ENCODE results near the gene EML6. TPM values are rescaled to one million over a fixed set of nuclear protein-coding genes. Genes with fewer than 3 reads are reported as not detected.

Gene EML6
- total RNA-seq, 1 donor from 2014 or later, result 0.90 TPM

DNA sequence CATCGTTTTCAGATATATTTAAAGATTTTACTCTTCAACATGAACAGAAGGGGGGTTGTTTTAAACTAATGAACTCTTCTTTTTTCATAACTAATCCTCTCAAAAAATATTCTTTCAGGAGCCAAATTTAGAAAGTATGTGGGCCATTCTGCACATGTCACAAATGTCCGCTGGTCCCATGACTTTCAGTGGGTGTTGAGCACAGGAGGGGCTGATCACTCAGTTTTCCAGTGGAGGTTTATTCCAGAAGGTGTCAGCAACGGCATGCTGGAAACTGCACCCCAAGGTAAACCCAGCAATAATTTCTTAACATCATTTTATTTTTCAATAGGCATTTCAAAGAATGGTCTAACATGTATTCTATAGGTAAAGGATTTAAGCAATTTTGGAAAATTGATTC, 136.0 kb downstream of the EML6 start:
- Mint-ChIP-seq H3K9me3 (ENCODE audit: unreplicated experiment) (no peaks in the 10 kb centered on the region), H3K27me3 (ENCODE audit: unreplicated experiment) (peaks cover 7% of the 10 kb centered on the region), H3K4me1 (ENCODE audit: unreplicated experiment) (no peaks in the 10 kb centered on the region), H3K4me3 (ENCODE audit: unreplicated experiment) (no peak overlapping the region), H3K36me3 (ENCODE audit: low read depth, unreplicated experiment) (no peaks in the 10 kb centered on the region), H3K27ac (ENCODE audit: unreplicated experiment) (no peak overlapping the region)
- TF ChIP-seq CTCF (IDR thresholded peaks at IDR 0.05; ENCODE audit: unreplicated experiment), result no peak
- no peak for DNase-seq (ENCODE audit: low spot score)

DNA sequence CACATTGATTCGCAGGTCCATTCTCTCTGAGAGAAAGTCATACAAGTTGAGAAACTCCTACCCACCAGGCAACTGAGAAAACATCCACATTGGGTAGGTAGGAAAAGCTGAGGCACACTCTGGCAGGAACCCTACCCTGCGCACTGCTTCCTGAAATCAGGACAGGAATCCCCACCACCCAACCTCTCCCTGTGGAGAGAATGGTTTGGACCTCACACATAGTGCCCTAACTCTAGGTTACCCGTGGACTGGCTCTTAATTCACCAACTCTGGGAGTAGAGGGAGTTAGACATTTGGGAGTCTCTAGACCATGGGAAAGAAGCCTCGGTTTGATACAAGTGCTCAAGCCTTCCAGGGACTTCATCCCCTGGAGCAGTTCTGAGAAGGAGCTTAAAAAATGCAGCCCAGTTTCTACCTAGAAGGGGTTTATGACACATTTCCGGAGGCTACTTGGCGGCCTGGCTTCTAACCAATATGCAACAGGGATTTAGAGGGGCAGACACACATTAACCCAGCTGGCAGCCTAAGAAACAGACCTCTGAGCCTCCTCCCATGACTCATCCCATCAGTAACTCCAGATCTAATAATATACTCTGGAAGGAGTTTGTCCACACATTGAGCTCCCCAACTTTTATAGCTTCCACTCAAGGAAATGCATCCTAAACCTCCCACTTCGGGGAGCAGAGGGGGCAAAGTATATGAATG, 136.7 kb downstream of the EML6 start:
- H3K27ac Mint-ChIP-seq (ENCODE audit: unreplicated experiment), result no peak overlapping the region
- no peaks in the 10 kb centered on the region for H3K36me3 Mint-ChIP-seq (ENCODE audit: low read depth, unreplicated experiment)
- no peaks in the 10 kb centered on the region for H3K4me1 Mint-ChIP-seq (ENCODE audit: unreplicated experiment)
- H3K9me3 Mint-ChIP-seq (ENCODE audit: unreplicated experiment), result no peaks in the 10 kb centered on the region
- peaks cover 7% of the 10 kb centered on the region for H3K27me3 Mint-ChIP-seq (ENCODE audit: unreplicated experiment)
- H3K4me3 Mint-ChIP-seq (ENCODE audit: unreplicated experiment), result no peak overlapping the region
- TF ChIP-seq CTCF (IDR thresholded peaks at IDR 0.05; ENCODE audit: unreplicated experiment), result no peak
- DNase-seq (ENCODE audit: low spot score), result no peak

DNA sequence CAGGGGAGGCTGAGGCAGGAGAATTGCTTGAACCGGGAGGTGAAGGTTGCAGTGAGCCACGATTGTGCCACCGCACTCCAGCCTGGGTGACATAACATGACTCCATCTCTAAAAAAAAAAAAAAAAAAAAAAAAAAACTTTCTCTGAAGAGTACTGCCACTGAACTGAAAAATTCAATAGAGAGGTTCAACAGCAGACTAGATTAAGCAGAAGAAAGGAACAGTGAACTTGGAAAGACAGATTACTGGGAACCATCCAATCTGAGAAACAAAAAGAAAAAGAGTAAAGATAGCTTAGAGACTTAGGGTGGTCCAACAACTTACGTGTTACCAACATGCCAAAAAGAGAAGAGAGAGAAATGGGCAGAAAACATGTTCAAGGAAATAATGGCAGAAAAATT, 138.8 kb downstream of the EML6 start:
- Mint-ChIP-seq H3K27me3 (ENCODE audit: unreplicated experiment) (peaks cover 2% of the 10 kb centered on the region), H3K4me3 (ENCODE audit: unreplicated experiment) (no peak overlapping the region), H3K4me1 (ENCODE audit: unreplicated experiment) (no peaks in the 10 kb centered on the region), H3K9me3 (ENCODE audit: unreplicated experiment) (no peaks in the 10 kb centered on the region), H3K27ac (ENCODE audit: unreplicated experiment) (no peak overlapping the region), H3K36me3 (ENCODE audit: low read depth, unreplicated experiment) (no peaks in the 10 kb centered on the region)
- no peak for TF ChIP-seq CTCF (IDR thresholded peaks at IDR 0.05; ENCODE audit: unreplicated experiment)
- DNase-seq (ENCODE audit: low spot score), result no peak

DNA sequence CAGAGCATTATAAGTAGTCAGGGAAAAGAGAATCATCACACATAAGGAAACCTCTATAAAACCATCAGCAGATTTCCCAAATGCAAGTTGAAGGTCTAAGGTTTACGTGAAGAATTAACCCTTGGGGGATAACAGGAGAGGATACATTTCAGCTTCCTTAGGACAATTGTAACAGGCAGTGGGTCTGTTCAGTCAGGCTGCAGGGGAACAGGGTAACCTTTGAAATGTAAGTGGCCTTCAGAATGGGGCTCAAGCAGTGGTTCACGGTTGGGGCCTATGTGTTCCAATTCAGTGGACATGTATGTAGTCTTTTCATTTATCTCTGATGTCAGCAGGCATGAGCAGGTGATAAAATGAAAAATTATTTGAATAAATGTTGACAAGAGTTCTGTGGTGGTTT, 139.3 kb downstream of the EML6 start:
- Mint-ChIP-seq H3K27ac (ENCODE audit: unreplicated experiment) (no peak overlapping the region), H3K36me3 (ENCODE audit: low read depth, unreplicated experiment) (no peaks in the 10 kb centered on the region), H3K9me3 (ENCODE audit: unreplicated experiment) (no peaks in the 10 kb centered on the region), H3K4me1 (ENCODE audit: unreplicated experiment) (no peaks in the 10 kb centered on the region), H3K4me3 (ENCODE audit: unreplicated experiment) (no peak overlapping the region), H3K27me3 (ENCODE audit: unreplicated experiment) (peaks cover 2% of the 10 kb centered on the region)
- DNase-seq (ENCODE audit: low spot score), result no peak
- TF ChIP-seq CTCF (IDR thresholded peaks at IDR 0.05; ENCODE audit: unreplicated experiment), result no peak

GRCh38 chr2:54863660-54864059, 140.2 kb downstream of the EML6 start:
- Mint-ChIP-seq H3K27ac (ENCODE audit: unreplicated experiment) (no peak overlapping the region), H3K4me3 (ENCODE audit: unreplicated experiment) (no peak overlapping the region), H3K27me3 (ENCODE audit: unreplicated experiment) (peaks cover 2% of the 10 kb centered on the region), H3K4me1 (ENCODE audit: unreplicated experiment) (no peaks in the 10 kb centered on the region), H3K9me3 (ENCODE audit: unreplicated experiment) (no peaks in the 10 kb centered on the region), H3K36me3 (ENCODE audit: low read depth, unreplicated experiment) (no peaks in the 10 kb centered on the region)
- DNase-seq (ENCODE audit: low spot score), result no peak
- TF ChIP-seq CTCF (IDR thresholded peaks at IDR 0.05; ENCODE audit: unreplicated experiment), result no peak
